SK-N-SH treated with all-trans-retinoic acid at 6 μM for 48 hours (cell line): ENCODE results near the gene MFRP.

Experiments used
- ATAC-seq: fragments of 200-7000 bp; cut with Tn5 transposase; 3 replicates; pipeline ENCODE4 v1.9.1; 2020; ENCODE audit warnings: mild to moderate bottlenecking, moderate library complexity
- ARNTL ChIP-seq: fragments of 450-650 bp; formaldehyde crosslinking; IDR thresholded peaks from 2 replicates; pipeline ENCODE4 v1.5.0; 2020; ENCODE audit warnings: low read depth, mild to moderate bottlenecking, moderate library complexity, borderline replicate concordance
- BACH2 ChIP-seq: fragments of 250-450 bp; sonication (Bioruptor Pico); IDR thresholded peaks from 2 replicates; pipeline ENCODE4 v1.9.0; 2021; ENCODE audit warnings: mild to moderate bottlenecking, borderline replicate concordance
- CREB5 ChIP-seq: fragments of 250-450 bp; sonication (Bioruptor Pico); IDR thresholded peaks from 2 replicates; pipeline ENCODE4 v1.5.1; 2020; ENCODE audit warnings: low read depth, mild to moderate bottlenecking, moderate library complexity
- CSRNP3 ChIP-seq: fragments of 250-450 bp; sonication (Bioruptor Pico); IDR thresholded peaks from 2 replicates; pipeline ENCODE4 v1.5.1; 2021; ENCODE audit warnings: mild to moderate bottlenecking, moderate library complexity
- ESRRG ChIP-seq: fragments of 250-450 bp; sonication (Bioruptor Pico); IDR thresholded peaks from 2 replicates; pipeline ENCODE4 v1.6.1; 2021; ENCODE audit warnings: mild to moderate bottlenecking
- GLIS3 ChIP-seq: fragments of 250-450 bp; sonication (Bioruptor Pico); IDR thresholded peaks from 2 replicates; pipeline ENCODE4 v1.5.0; 2020; ENCODE audit warnings: mild to moderate bottlenecking, moderate library complexity
- ISL1 ChIP-seq: fragments of 250-450 bp; sonication (Bioruptor Pico); IDR thresholded peaks from 2 replicates; pipeline ENCODE4 v2.1.2; 2022; ENCODE audit warnings: mild to moderate bottlenecking, moderate library complexity
- PATZ1 ChIP-seq: fragments of 250-450 bp; sonication (Bioruptor Pico); IDR thresholded peaks from 2 replicates; pipeline ENCODE4 v1.8.0; 2020; ENCODE audit warnings: mild to moderate bottlenecking, moderate library complexity, borderline replicate concordance
- POU6F1 ChIP-seq: fragments of 250-450 bp; sonication (Bioruptor Pico); IDR thresholded peaks from 2 replicates; pipeline ENCODE4 v1.8.0; 2021; ENCODE audit warnings: low read depth, mild to moderate bottlenecking, moderate library complexity, borderline replicate concordance
- PPARA ChIP-seq: fragments of 250-450 bp; sonication (Bioruptor Pico); IDR thresholded peaks from 2 replicates; pipeline ENCODE4 v1.5.0; 2020; ENCODE audit warnings: mild to moderate bottlenecking, borderline replicate concordance
- RARB ChIP-seq: fragments of 250-450 bp; sonication (Bioruptor Pico); IDR thresholded peaks from 2 replicates; pipeline ENCODE4 v1.8.0; 2021; ENCODE audit warnings: mild to moderate bottlenecking, moderate library complexity
- SNAI2 ChIP-seq: fragments of 250-450 bp; sonication (Bioruptor Pico); IDR thresholded peaks from 2 replicates; pipeline ENCODE4 v1.5.0; 2020; ENCODE audit warnings: mild to moderate bottlenecking, moderate library complexity
- TOX ChIP-seq: fragments of 250-450 bp; sonication (Bioruptor Pico); IDR thresholded peaks from 2 replicates; pipeline ENCODE4 v1.8.0; 2021; ENCODE audit warnings: mild to moderate bottlenecking, moderate library complexity, borderline replicate concordance
- ZFP3 ChIP-seq: fragments of 250-450 bp; sonication (Bioruptor Pico); IDR thresholded peaks from 2 replicates; pipeline ENCODE4 v1.5.0; 2020; ENCODE audit warnings: mild to moderate bottlenecking, moderate library complexity
- ZFP30 ChIP-seq: fragments of 450-650 bp; formaldehyde crosslinking; IDR thresholded peaks from 2 replicates; pipeline ENCODE4 v1.5.0; 2022; ENCODE audit warnings: mild to moderate bottlenecking, moderate library complexity
- ZNF565 ChIP-seq: fragments of 450-650 bp; formaldehyde crosslinking; conservative IDR thresholded peaks from 2 replicates; pipeline ENCODE4 v1.5.0; 2020; ENCODE audit warnings: low read depth, mild to moderate bottlenecking, moderate library complexity

MFRP gene

GRCh38 chr11:119339589-119340334 is 6.7 kb downstream of the MFRP start:
- peak; percentile 69 for ATAC-seq
- no peak for TF ChIP-seq ARNTL (CRISPR knock-in tag)
- TF ChIP-seq CSRNP3, result no peak
- TF ChIP-seq GLIS3, result no peak
- TF ChIP-seq SNAI2 (CRISPR knock-in tag), result no peak
- no peak for TF ChIP-seq PPARA (CRISPR knock-in tag)
- no peak for TF ChIP-seq RARB
- no peak for TF ChIP-seq ESRRG (CRISPR knock-in tag)
- no peak for TF ChIP-seq ISL1 (CRISPR knock-in tag)
- no peak for TF ChIP-seq ZFP3 (CRISPR knock-in tag)
- TF ChIP-seq ZNF565 (CRISPR knock-in tag), result no peak
- TF ChIP-seq POU6F1 (CRISPR knock-in tag), result no peak

- no peak for TF ChIP-seq CREB5
- no peak for TF ChIP-seq ZNF565 (CRISPR knock-in tag)
- no peak for TF ChIP-seq POU6F1 (CRISPR knock-in tag)
- no peak for TF ChIP-seq PPARA (CRISPR knock-in tag)
- TF ChIP-seq ZFP30 (CRISPR knock-in tag), result no peak
- TF ChIP-seq BACH2 (CRISPR knock-in tag), result no peak
- TF ChIP-seq PATZ1 (CRISPR knock-in tag), result no peak
- TF ChIP-seq TOX (CRISPR knock-in tag), result no peak
- TF ChIP-seq ESRRG (CRISPR knock-in tag), result no peak
- TF ChIP-seq ARNTL (CRISPR knock-in tag), result no peak
- no peak for TF ChIP-seq SNAI2 (CRISPR knock-in tag)
- no peak for TF ChIP-seq ZFP3 (CRISPR knock-in tag)
- no peak for ATAC-seq
Measured at GRCh38 chr11:119338965-119339588, 7.4 kb downstream of the MFRP start.

GRCh38 chr11:119338318-119338890 is 8.1 kb downstream of the MFRP start:
- TF ChIP-seq SNAI2 (CRISPR knock-in tag), result no peak
- TF ChIP-seq PATZ1 (CRISPR knock-in tag), result no peak
- TF ChIP-seq BACH2 (CRISPR knock-in tag), result no peak
- TF ChIP-seq TOX (CRISPR knock-in tag), result no peak
- peak; percentile 68 for ATAC-seq
